OCI-LY7 (cell line): ENCODE data around the gene HBB. TPM values are rescaled to one million over a fixed set of nuclear protein-coding genes. Genes with fewer than 3 reads are reported as not detected.

ENCODE experiments used
- BruUV-seq: library from RNA; stranded (reverse); fragments of 400-500 nt; replicated peaks from 2 replicates; lab custom pipeline; 2021; lab: Mats Ljungman, UMichigan
- CTCF ChIA-PET: fragments of 300-600 bp; sonication (Branson Sonifier 250); formaldehyde crosslinking; loops from one replicate; lab custom pipeline; 2022; ENCODE audit warnings: antibody characterized with exemption; ENCODE audit not compliant: unreplicated experiment; lab: Charles Lee
- POLR2A ChIA-PET: fragments of 300-600 bp; sonication (Branson Sonifier 250); formaldehyde crosslinking; loops from one replicate; lab custom pipeline; 2022; ENCODE audit warnings: antibody characterized with exemption; lab: Charles Lee
- DNase-seq: peaks from one replicate; pipeline ENCODE4 v3.0.0-alpha.2; 2015; ENCODE audit warnings: low spot score
- H2AFZ ChIP-seq: fragments of 200-600 bp; sonication (generic), shearing (Covaris generic); 2 replicates; pipeline ENCODE4 v1.6.1; 2014; ENCODE audit warnings: mild to moderate bottlenecking, antibody characterized with exemption, low read length, moderate library complexity
- H3K27ac ChIP-seq: fragments of 200-600 bp; sonication (generic); 2 replicates; pipeline ENCODE4 v1.5.1; 2014; ENCODE audit warnings: mixed run types, low read depth, mild to moderate bottlenecking, moderate library complexity, low read length, inconsistent platforms; ENCODE audit not compliant: poor library complexity, severe bottlenecking
- H3K36me3 ChIP-seq: fragments of 200-600 bp; sonication (generic); 2 replicates; pipeline ENCODE4 v1.6.1; 2014; ENCODE audit warnings: mild to moderate bottlenecking, antibody characterized with exemption, low read length, moderate library complexity, mixed read lengths; ENCODE audit not compliant: insufficient read depth
- H3K4me1 ChIP-seq: fragments of 200-600 bp; sonication (generic); 2 replicates; pipeline ENCODE4 v1.5.1; 2014; ENCODE audit warnings: mild to moderate bottlenecking, low read length; ENCODE audit not compliant: insufficient read depth, poor library complexity, severe bottlenecking
- H3K4me2 ChIP-seq: fragments of 200-600 bp; sonication (generic); 2 replicates; pipeline ENCODE4 v1.6.1; 2014; ENCODE audit warnings: mild to moderate bottlenecking, low read length
- H3K4me3 ChIP-seq: fragments of 200-600 bp; sonication (generic); 2 replicates; pipeline ENCODE4 v1.5.1; 2014; ENCODE audit warnings: mild to moderate bottlenecking, low read depth, low read length; ENCODE audit not compliant: poor library complexity, severe bottlenecking
- H3K79me2 ChIP-seq: fragments of 200-600 bp; sonication (generic); 2 replicates; pipeline ENCODE4 v1.6.1; 2016; ENCODE audit warnings: low read depth, mild to moderate bottlenecking, low read length, moderate library complexity, mixed read lengths; ENCODE audit not compliant: insufficient read depth
- H3K9me2 ChIP-seq: fragments of 200-600 bp; sonication (generic); 2 replicates; pipeline ENCODE4 v1.6.1; 2016; ENCODE audit warnings: mild to moderate bottlenecking, low read length, mixed read lengths; ENCODE audit not compliant: insufficient read depth
- H3K9me3 ChIP-seq: fragments of 200-600 bp; sonication (generic); 2 replicates; pipeline ENCODE4 v1.6.1; 2014; ENCODE audit warnings: mild to moderate bottlenecking, mixed run types, low read length, mixed read lengths
- H4K20me1 ChIP-seq: fragments of 200-600 bp; sonication (generic); 2 replicates; pipeline ENCODE4 v1.6.1; 2014; ENCODE audit warnings: mild to moderate bottlenecking, antibody characterized with exemption, low read length, moderate library complexity, mixed read lengths; ENCODE audit not compliant: insufficient read depth
- EZH2phosphoT487 ChIP-seq: fragments of 200-600 bp; sonication (generic); IDR thresholded peaks from 2 replicates; pipeline ENCODE4 v1.6.1; 2018; ENCODE audit warnings: low read depth, borderline replicate concordance, mild to moderate bottlenecking, mixed run types, antibody characterized with exemption, low read length, moderate library complexity, mixed read lengths
- intact Hi-C: fragments of 100-400 bp; cut with micrococcal nuclease; formaldehyde crosslinking; loops from one replicate; pipeline ENCODE4 v1.10.0; 2022; ENCODE audit not compliant: unreplicated experiment
- total RNA-seq, 2 experiments: library from RNA; depleted of rRNA in 1 of 2; stranded (reverse); fragments of >200 nt in 1 of 2; shearing (Covaris generic) in 1 of 2; gene quantifications; 2 replicates each; pipeline ENCODE4 v1.2.3, GENCODE V29; 2014 to 2022
- TF ChIP-seq, protein P1 (sequence below): fragments of 200-600 bp; sonication (generic); conservative IDR thresholded peaks from 2 replicates; pipeline ENCODE4 v1.5.1; 2014; ENCODE audit warnings: mild to moderate bottlenecking, antibody characterized with exemption, low read length, moderate library complexity, mixed read lengths

HBB gene
- total RNA-seq, 2 experiments from 2014 or later = not detected

DNA sequence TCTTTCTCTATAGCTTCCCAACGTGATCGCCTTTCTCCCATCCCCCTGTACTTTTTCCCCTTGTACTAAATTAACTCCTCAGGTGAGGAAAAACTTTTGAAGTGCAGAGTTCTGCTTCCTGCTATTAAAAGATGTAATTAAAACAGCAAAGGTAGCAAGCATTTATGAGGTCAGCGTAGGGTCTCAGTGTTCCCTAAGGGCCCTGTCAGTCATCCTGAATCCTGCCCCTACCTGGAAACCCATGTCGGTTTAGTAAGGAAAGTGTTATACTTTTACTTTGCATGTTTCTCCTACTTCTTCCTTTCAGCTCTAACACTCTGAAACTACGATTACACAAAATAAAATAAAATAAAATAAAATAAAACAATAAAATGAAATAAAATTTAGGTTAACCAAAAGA lies 1.3 kb upstream of the HBB start:
- no TSS peak for BruUV-seq
- no peak for TF ChIP-seq EZH2phosphoT487
- TF ChIP-seq, protein P1, sequence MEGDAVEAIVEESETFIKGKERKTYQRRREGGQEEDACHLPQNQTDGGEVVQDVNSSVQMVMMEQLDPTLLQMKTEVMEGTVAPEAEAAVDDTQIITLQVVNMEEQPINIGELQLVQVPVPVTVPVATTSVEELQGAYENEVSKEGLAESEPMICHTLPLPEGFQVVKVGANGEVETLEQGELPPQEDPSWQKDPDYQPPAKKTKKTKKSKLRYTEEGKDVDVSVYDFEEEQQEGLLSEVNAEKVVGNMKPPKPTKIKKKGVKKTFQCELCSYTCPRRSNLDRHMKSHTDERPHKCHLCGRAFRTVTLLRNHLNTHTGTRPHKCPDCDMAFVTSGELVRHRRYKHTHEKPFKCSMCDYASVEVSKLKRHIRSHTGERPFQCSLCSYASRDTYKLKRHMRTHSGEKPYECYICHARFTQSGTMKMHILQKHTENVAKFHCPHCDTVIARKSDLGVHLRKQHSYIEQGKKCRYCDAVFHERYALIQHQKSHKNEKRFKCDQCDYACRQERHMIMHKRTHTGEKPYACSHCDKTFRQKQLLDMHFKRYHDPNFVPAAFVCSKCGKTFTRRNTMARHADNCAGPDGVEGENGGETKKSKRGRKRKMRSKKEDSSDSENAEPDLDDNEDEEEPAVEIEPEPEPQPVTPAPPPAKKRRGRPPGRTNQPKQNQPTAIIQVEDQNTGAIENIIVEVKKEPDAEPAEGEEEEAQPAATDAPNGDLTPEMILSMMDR = no peak
- no peaks in the 10 kb centered on the region for H3K36me3 ChIP-seq
- ChIA-PET CTCF (no interaction called here), POLR2A (no interaction called here)
- no peaks in the 10 kb centered on the region for H3K9me2 ChIP-seq
- no peaks in the 10 kb centered on the region for H3K79me2 ChIP-seq
- no peaks in the 10 kb centered on the region for H3K9me3 ChIP-seq
- H3K4me2 ChIP-seq = no peak overlapping the region
- no peaks in the 10 kb centered on the region for H4K20me1 ChIP-seq
- no peak overlapping the region for H3K4me3 ChIP-seq
- no peak overlapping the region for H3K27ac ChIP-seq
- intact Hi-C loops = no loop called here
- no peak overlapping the region for H2AFZ ChIP-seq
- DNase-seq = no peak
- H3K4me1 ChIP-seq = no peaks in the 10 kb centered on the region

DNA sequence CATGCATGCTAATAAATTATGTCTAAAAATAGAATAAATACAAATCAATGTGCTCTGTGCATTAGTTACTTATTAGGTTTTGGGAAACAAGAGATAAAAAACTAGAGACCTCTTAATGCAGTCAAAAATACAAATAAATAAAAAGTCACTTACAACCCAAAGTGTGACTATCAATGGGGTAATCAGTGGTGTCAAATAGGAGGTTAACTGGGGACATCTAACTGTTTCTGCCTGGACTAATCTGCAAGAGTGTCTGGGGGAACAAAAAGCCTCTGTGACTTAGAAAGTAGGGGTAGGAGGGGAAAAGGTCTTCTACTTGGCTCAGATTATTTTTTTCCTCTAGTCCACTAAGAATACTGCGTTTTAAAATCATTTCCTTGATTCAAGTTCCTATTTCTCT lies 810 bp upstream of the HBB start:
- Histone ChIP-seq H3K36me3 (no peaks in the 10 kb centered on the region), H3K9me2 (no peaks in the 10 kb centered on the region), H3K4me3 (no peak overlapping the region), H3K4me1 (no peaks in the 10 kb centered on the region), H3K79me2 (no peaks in the 10 kb centered on the region), H2AFZ (no peak overlapping the region), H4K20me1 (no peaks in the 10 kb centered on the region), H3K4me2 (no peak overlapping the region), H3K27ac (no peak overlapping the region), H3K9me3 (no peaks in the 10 kb centered on the region)
- no peak for DNase-seq
- intact Hi-C loops = no loop called here
- BruUV-seq = no TSS peak
- ChIA-PET POLR2A (no interaction called here), CTCF (no interaction called here)
- TF ChIP-seq, protein P1 = no peak
- no peak for TF ChIP-seq EZH2phosphoT487

DNA sequence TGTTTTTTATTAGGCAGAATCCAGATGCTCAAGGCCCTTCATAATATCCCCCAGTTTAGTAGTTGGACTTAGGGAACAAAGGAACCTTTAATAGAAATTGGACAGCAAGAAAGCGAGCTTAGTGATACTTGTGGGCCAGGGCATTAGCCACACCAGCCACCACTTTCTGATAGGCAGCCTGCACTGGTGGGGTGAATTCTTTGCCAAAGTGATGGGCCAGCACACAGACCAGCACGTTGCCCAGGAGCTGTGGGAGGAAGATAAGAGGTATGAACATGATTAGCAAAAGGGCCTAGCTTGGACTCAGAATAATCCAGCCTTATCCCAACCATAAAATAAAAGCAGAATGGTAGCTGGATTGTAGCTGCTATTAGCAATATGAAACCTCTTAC lies 1.4 kb downstream of the HBB start:
- no peak overlapping the region for H2AFZ ChIP-seq
- ChIA-PET POLR2A (no interaction called here), CTCF (no interaction called here)
- H3K4me1 ChIP-seq = no peaks in the 10 kb centered on the region
- H3K79me2 ChIP-seq = no peaks in the 10 kb centered on the region
- H3K36me3 ChIP-seq = no peaks in the 10 kb centered on the region
- intact Hi-C loops = no loop called here
- no peak overlapping the region for H3K4me3 ChIP-seq
- H4K20me1 ChIP-seq = no peaks in the 10 kb centered on the region
- no peaks in the 10 kb centered on the region for H3K9me2 ChIP-seq
- no peak for DNase-seq
- H3K27ac ChIP-seq = no peak overlapping the region
- H3K4me2 ChIP-seq = no peak overlapping the region
- BruUV-seq = no TSS peak
- TF ChIP-seq, protein P1 = no peak
- no peak for TF ChIP-seq EZH2phosphoT487
- H3K9me3 ChIP-seq = no peaks in the 10 kb centered on the region
